D721Med (cell line): ENCODE results near the gene CCDC106.

Experiments used
- DNase-seq: peaks from one replicate; pipeline ENCODE4 v3.0.0; 2011; ENCODE audit warnings: low spot score; ENCODE audit not compliant: insufficient read length
- FAIRE-seq: peaks from 2 replicates; lab custom pipeline; 2011; peaks lifted over from hg19 to GRCh38; lab: Jason Lieb, UNC
- CTCF ChIP-seq: IDR thresholded peaks from 2 replicates; pipeline ENCODE4 v1.5.1; 2012; ENCODE audit warnings: mild to moderate bottlenecking, control low read depth; ENCODE audit not compliant: insufficient read depth; ENCODE audit errors: missing control alignments

CCDC106 gene

DNA sequence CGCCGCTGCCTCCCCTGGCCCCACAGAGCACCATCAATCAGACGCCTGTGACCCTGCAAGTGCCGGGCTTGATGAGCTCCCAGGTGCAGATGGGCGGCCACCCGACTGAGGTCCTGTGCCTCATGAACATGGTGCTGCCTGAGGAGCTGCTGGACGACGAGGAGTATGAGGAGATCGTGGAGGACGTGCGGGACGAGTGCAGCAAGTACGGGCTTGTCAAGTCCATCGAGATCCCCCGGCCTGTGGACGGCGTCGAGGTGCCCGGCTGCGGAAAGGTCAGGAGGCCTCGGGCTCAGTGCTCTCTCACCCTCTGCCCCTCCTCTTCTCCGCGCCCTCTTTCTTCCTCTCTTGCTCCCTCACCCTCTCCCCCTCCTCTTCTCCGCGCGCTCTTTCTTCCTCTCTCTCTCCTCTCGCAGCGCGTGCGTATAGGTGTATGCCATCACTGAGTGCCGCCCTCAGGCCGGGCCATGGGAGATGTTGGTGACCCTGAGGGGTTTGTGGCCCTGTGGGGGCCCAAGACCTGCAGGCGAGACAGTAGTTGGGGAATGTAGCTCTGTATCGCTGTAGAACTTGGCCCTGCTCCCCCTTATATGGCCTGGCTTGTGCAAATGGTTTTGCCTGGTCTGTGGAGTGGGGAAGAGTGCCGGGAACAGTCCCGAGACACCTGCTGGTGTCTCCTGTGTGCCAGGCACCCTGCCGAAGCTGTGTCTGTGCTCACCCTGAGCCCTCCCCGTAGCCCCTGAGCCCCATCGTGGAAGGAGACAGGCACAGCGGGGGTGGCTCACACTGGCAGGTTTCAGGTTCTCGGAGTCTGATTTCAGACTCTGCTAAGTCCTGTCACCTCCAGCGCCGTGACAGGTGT lies 21.6 kb downstream of the CCDC106 start:
- DNase-seq, result no peak
- TF ChIP-seq CTCF, result no peak

DNA sequence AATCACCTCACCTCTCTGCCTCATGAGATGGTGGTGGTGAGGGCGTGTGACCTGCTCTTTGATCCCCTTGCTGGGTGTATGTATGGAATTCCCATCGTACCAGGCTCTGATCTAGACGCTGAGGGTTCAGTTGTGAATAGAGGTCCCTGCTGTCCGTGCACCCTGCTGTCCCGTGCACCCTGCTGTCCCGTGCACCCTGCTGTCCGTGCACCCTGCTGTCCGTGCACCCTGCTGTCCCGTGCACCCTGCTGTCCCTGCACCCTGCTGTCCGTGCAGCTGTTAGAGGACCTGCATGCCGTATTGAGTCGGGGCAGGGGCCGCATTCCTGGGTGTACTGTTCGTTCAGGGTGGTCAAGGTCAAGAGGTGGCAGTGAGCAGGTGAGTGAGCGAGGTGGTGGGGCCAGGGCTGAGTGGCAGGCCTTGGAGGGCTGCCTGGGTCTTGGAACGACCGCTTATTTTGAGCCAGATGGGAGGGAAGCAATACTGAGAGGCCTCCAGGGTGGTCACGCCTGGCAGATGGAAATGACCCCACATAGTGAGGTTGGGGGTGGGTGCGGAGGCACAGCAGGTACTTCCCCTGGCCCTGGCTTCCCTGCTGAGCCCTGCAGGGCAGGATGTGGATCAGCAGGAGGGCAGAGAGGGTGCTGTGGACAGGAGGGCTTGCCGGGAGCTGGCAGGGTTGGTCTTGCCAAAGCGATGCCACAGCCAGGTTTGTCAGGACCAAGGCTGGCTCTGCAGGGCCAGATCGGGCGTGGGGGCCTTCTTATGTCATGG lies 22.5 kb downstream of the CCDC106 start:
- no peak for FAIRE-seq
- DNase-seq, result no peak

More for the DNA sequence above, 21.6 kb downstream of the CCDC106 start:
- FAIRE-seq, result no peak

GRCh38 chr19:55671054-55671378 lies 23.0 kb downstream of the CCDC106 start:
- TF ChIP-seq CTCF, result no peak
- FAIRE-seq (no peak), DNase-seq (no peak)

More for the DNA sequence above, 22.5 kb downstream of the CCDC106 start:
- TF ChIP-seq CTCF, result no peak

DNA sequence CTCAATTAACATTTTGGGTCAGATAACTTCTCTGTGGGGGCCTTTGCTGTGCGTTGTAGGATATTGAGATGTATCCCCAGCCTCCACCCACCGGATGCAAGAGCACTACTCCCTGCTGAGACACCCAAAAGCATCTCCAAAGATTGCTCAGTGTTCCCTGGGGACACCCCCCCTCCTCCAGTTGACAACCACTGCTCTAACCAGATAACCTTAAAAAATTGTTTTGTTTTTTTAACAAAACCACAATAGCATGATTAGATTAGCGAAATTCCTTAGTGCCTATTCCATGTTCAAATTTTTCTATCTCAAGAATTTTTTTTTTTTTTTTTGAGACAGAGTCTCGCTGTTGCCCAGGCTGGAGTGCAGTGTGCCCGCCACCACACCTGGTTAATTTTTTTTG lies 24.4 kb downstream of the CCDC106 start:
- FAIRE-seq (no peak), DNase-seq (no peak)
- TF ChIP-seq CTCF, result no peak

DNA sequence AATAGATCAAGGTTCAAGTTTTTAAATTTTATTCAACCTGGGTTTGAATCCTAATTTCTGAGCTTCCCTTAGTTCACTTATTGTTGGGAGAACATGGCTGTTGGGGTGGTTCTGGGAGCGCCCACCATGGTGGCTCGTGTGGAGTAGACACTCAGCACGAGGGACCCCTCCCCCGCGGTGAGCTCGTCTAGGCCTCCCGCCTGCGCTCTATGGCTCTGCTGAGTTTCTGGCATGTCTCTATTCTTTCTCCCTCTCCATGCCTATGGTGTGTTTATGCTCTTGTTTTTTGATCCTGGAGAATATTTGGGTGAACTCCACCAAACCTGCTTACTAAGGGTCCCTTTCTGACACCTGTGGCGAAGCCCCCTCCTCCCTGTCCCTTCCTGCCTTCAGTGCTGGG lies 25.5 kb downstream of the CCDC106 start:
- no peak for TF ChIP-seq CTCF
- DNase-seq (no peak), FAIRE-seq (no peak)

DNA sequence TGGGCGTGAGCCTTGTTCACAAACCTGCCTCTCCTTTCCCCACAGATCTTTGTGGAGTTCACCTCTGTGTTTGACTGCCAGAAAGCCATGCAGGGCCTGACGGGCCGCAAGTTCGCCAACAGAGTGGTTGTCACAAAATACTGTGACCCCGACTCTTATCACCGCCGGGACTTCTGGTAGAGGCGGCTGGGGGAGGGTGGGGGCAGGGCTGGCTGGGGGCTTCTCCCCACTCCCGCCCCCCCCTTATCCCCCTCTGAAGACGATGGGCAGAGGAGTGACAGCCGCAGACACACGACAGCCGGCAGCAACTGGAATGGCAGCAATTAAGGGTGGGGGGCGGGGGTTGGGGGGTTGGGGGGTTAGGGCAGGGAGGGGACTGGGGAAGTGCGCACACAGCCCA lies 25.9 kb downstream of the CCDC106 start:
- TF ChIP-seq CTCF, result no peak
- no peak for FAIRE-seq
- no peak for DNase-seq

DNA sequence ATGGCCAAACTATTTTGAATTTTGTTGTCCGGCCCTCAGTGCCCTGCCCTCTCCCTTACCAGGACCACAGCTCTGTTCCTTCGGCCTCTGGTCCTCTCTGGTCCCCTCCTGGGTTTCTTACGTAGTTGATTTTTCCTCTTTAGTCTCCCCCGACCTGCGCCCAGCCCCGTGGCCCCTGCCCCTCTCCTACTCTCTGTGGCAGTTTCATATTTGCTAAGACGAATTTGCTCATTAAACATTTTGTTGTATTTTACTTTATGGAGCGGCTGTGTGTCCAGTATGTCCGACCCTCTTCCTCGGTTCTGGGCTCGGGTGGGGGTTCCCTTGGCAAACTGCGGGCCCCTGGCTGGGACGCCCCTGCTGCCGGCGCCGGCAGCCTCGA lies 26.4 kb downstream of the CCDC106 start:
- TF ChIP-seq CTCF, result no peak
- DNase-seq, result no peak
- no peak for FAIRE-seq
